Chondrocyte (in vitro differentiated cells): ENCODE data around the gene ADARB2. TPM values are rescaled to one million over a fixed set of nuclear protein-coding genes. Genes with fewer than 3 reads are reported as not detected.

Experiments
- DNase-seq: peaks from one replicate; pipeline ENCODE4 v3.0.0; 2021; ENCODE audit warnings: mixed read lengths, low spot score
- H3K27ac Mint-ChIP-seq: one replicate; pipeline ENCODE4 v1.8.0; 2021; ENCODE audit warnings: mild to moderate bottlenecking, moderate library complexity, mixed read lengths; ENCODE audit not compliant: unreplicated experiment
- H3K27me3 Mint-ChIP-seq: 2 replicates; pipeline ENCODE4 v1.8.0; 2021; ENCODE audit warnings: low read depth, mixed read lengths
- H3K36me3 Mint-ChIP-seq: 2 replicates; pipeline ENCODE4 v1.8.0; 2021; ENCODE audit warnings: low read depth, mixed read lengths
- H3K4me1 Mint-ChIP-seq: 2 replicates; pipeline ENCODE4 v1.8.0; 2021; ENCODE audit warnings: low read depth, mild to moderate bottlenecking, mixed read lengths
- H3K4me3 Mint-ChIP-seq: one replicate; pipeline ENCODE4 v1.8.0; 2021; ENCODE audit warnings: mild to moderate bottlenecking, moderate library complexity, mixed read lengths; ENCODE audit not compliant: unreplicated experiment
- H3K9me3 Mint-ChIP-seq: 2 replicates; pipeline ENCODE4 v1.8.0; 2021; ENCODE audit warnings: low read depth, mixed read lengths
- total RNA-seq: library from RNA; stranded (reverse); gene quantifications from 3 replicates; pipeline ENCODE4 v1.2.1, GENCODE V29; 2021
- TF ChIP-seq, protein P1 (sequence below): fragments of 200-600 bp; sonication (generic); IDR thresholded peaks from 2 replicates; pipeline ENCODE4 v1.5.0; 2021; ENCODE audit warnings: antibody characterized with exemption, mild to moderate bottlenecking, moderate library complexity

The ADARB2 gene
- total RNA-seq, 1 donor from 2014 or later, result 3.3 TPM

- Mint-ChIP-seq H3K27ac (no peak overlapping the region), H3K4me1 (no peaks in the 10 kb centered on the region), H3K27me3 (peaks cover 31% of the 10 kb centered on the region), H3K4me3 (no peak overlapping the region), H3K36me3 (no peaks in the 10 kb centered on the region), H3K9me3 (no peaks in the 10 kb centered on the region)
- DNase-seq, result peak; percentile 43
- TF ChIP-seq, protein P1, sequence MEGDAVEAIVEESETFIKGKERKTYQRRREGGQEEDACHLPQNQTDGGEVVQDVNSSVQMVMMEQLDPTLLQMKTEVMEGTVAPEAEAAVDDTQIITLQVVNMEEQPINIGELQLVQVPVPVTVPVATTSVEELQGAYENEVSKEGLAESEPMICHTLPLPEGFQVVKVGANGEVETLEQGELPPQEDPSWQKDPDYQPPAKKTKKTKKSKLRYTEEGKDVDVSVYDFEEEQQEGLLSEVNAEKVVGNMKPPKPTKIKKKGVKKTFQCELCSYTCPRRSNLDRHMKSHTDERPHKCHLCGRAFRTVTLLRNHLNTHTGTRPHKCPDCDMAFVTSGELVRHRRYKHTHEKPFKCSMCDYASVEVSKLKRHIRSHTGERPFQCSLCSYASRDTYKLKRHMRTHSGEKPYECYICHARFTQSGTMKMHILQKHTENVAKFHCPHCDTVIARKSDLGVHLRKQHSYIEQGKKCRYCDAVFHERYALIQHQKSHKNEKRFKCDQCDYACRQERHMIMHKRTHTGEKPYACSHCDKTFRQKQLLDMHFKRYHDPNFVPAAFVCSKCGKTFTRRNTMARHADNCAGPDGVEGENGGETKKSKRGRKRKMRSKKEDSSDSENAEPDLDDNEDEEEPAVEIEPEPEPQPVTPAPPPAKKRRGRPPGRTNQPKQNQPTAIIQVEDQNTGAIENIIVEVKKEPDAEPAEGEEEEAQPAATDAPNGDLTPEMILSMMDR, result no peak
Measured at GRCh38 chr10:1569208-1569607, 168.1 kb downstream of the ADARB2 start.

DNA sequence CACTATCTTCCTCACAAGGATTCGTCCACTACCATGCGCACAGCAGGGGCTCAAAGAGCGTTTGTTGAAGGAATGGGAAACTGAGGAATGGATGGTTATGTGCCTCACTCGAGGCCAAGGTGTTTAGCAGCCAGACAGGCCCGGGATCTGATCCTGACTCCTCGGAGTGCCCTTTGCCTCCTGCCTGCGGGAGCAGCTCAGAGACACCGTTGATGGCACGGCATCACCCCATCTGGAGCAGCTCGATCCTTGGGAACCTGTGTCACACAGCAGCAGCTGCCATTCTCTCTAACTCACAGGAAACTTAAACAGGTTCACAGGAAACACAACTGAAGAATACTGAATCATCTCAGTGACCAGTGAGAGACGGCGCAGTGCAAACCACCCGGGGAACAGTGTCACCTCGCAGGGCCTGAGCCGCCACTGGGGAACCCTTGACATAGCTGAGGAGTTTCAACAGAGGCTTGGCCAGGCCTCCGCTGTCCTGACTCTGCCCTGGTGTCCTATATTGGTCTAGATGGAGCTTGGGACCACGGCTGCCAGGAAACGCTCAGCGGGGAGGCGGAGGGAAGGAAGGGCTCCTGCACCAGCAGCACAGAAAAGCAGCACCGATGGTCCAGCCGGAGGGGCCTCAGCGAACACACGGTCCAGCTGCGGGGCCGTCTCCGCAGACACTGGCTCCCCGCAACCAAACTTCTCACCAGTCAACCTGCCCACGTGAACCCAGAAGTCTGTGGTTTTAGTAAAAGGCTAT lies 169.4 kb downstream of the ADARB2 start:
- peak; percentile 84 for DNase-seq
- Mint-ChIP-seq H3K27me3 (peaks cover 30% of the 10 kb centered on the region), H3K36me3 (no peaks in the 10 kb centered on the region), H3K4me3 (no peak overlapping the region), H3K27ac (no peak overlapping the region), H3K9me3 (no peaks in the 10 kb centered on the region), H3K4me1 (no peaks in the 10 kb centered on the region)
- TF ChIP-seq, protein P1, result no peak

GRCh38 chr10:1567152-1567551 lies 170.2 kb downstream of the ADARB2 start:
- Mint-ChIP-seq H3K27me3 (peaks cover 30% of the 10 kb centered on the region), H3K4me1 (no peaks in the 10 kb centered on the region), H3K4me3 (no peak overlapping the region), H3K27ac (no peak overlapping the region), H3K9me3 (no peaks in the 10 kb centered on the region), H3K36me3 (no peaks in the 10 kb centered on the region)
- TF ChIP-seq, protein P1, result no peak
- DNase-seq, result peak; percentile 55

DNA sequence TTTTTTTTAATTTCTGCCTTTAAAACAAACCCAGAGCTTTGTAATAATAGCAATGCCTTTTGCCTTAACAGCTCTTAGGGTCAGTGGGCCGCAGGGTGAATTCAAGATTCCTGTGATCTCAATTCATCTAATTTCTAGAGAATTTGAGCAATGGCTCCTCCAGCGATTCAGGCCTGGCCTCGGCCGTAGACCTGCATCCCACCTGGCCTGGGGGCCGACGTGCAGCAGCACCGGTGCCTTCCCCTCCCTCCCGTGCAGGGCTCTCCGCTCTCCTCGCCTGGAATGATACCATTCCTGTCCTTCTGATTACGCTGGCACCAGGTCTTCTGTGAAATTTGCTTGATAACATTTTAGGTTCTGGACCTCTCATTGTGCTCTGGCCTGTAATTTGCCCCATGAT lies 172.5 kb downstream of the ADARB2 start:
- no peak for DNase-seq
- H3K4me1 Mint-ChIP-seq, result no peaks in the 10 kb centered on the region
- H3K27me3 Mint-ChIP-seq, result peaks cover 33% of the 10 kb centered on the region
- TF ChIP-seq, protein P1, result no peak
- no peak overlapping the region for H3K4me3 Mint-ChIP-seq
- H3K27ac Mint-ChIP-seq, result no peak overlapping the region
- H3K9me3 Mint-ChIP-seq, result no peaks in the 10 kb centered on the region
- no peaks in the 10 kb centered on the region for H3K36me3 Mint-ChIP-seq

DNA sequence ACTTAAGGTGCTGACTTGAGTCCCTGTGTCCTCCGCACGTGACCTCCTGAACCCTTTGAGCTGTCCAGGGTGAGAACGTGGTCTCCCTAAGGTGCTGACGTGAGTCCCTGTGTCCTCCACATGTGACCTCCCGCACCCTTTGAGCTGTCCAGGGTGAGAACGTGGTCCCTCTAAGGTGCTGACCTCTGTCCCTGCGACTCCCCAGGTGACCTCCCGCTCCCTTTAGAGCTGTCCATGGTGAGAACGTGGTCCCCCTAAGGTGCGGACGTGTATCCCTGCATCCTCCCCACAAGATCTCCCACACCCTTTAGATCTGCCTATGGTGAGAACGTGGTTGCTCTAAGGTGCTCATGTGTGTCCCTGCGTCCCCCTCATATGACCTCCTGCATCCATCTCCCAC lies 174.3 kb downstream of the ADARB2 start:
- no peak overlapping the region for H3K27ac Mint-ChIP-seq
- H3K9me3 Mint-ChIP-seq, result no peaks in the 10 kb centered on the region
- no peaks in the 10 kb centered on the region for H3K36me3 Mint-ChIP-seq

More for the DNA sequence above, 174.3 kb downstream of the ADARB2 start:
- Mint-ChIP-seq H3K4me1 (no peaks in the 10 kb centered on the region), H3K4me3 (no peak overlapping the region), H3K27me3 (peaks cover 38% of the 10 kb centered on the region)
- TF ChIP-seq, protein P1, result no peak
- no peak for DNase-seq
